Activated naive CD8-positive, alpha-beta T cell (primary cell): ENCODE results near the gene CLCN4.

ENCODE experiments used
- H3K27ac Mint-ChIP-seq: one replicate; pipeline ENCODE4 v1.8.0; 2021; ENCODE audit warnings: mixed read lengths
- H3K27me3 Mint-ChIP-seq: one replicate; pipeline ENCODE4 v1.8.0; 2021; ENCODE audit warnings: mixed read lengths
- H3K36me3 Mint-ChIP-seq: one replicate; pipeline ENCODE4 v1.8.0; 2021; ENCODE audit warnings: mixed read lengths
- H3K4me1 Mint-ChIP-seq: one replicate; pipeline ENCODE4 v1.8.0; 2021; ENCODE audit warnings: low read depth, mixed read lengths
- H3K4me3 Mint-ChIP-seq: one replicate; pipeline ENCODE4 v1.8.0; 2021; ENCODE audit warnings: mild to moderate bottlenecking, mixed read lengths
- H3K9me3 Mint-ChIP-seq: one replicate; pipeline ENCODE4 v1.8.0; 2021; ENCODE audit warnings: low read depth, mixed read lengths

The CLCN4 gene

GRCh38 chrX:10245886-10246285, 89.1 kb downstream of the CLCN4 start:
- Mint-ChIP-seq H3K4me3 (no peak overlapping the region), H3K27ac (no peak overlapping the region), H3K27me3 (no peaks in the 10 kb centered on the region), H3K4me1 (no peaks in the 10 kb centered on the region), H3K9me3 (no peaks in the 10 kb centered on the region), H3K36me3 (no peaks in the 10 kb centered on the region)

GRCh38 chrX:10246297-10246696, 89.5 kb downstream of the CLCN4 start:
- Mint-ChIP-seq H3K9me3 (no peaks in the 10 kb centered on the region), H3K36me3 (no peaks in the 10 kb centered on the region), H3K4me3 (no peak overlapping the region), H3K4me1 (no peaks in the 10 kb centered on the region), H3K27ac (no peak overlapping the region), H3K27me3 (no peaks in the 10 kb centered on the region)

- Mint-ChIP-seq H3K27me3 (no peaks in the 10 kb centered on the region), H3K9me3 (no peaks in the 10 kb centered on the region), H3K4me1 (no peaks in the 10 kb centered on the region), H3K4me3 (no peak overlapping the region), H3K36me3 (no peaks in the 10 kb centered on the region), H3K27ac (no peak overlapping the region)
Observed at GRCh38 chrX:10246846-10247245, 90.1 kb downstream of the CLCN4 start.

- Mint-ChIP-seq H3K36me3 (no peaks in the 10 kb centered on the region), H3K9me3 (no peaks in the 10 kb centered on the region), H3K27ac (no peak overlapping the region), H3K4me3 (no peak overlapping the region), H3K4me1 (no peaks in the 10 kb centered on the region), H3K27me3 (no peaks in the 10 kb centered on the region)
Observed at GRCh38 chrX:10254739-10255138, 98.0 kb downstream of the CLCN4 start.

- Mint-ChIP-seq H3K4me1 (no peaks in the 10 kb centered on the region), H3K27me3 (no peaks in the 10 kb centered on the region), H3K36me3 (no peaks in the 10 kb centered on the region), H3K27ac (no peak overlapping the region), H3K4me3 (no peak overlapping the region), H3K9me3 (no peaks in the 10 kb centered on the region)
Observed at GRCh38 chrX:10259716-10260115, 102.9 kb downstream of the CLCN4 start.

- no peaks in the 10 kb centered on the region for H3K4me1 Mint-ChIP-seq
- H3K27ac Mint-ChIP-seq, result no peak overlapping the region
- no peaks in the 10 kb centered on the region for H3K9me3 Mint-ChIP-seq
- H3K36me3 Mint-ChIP-seq, result no peaks in the 10 kb centered on the region
- no peaks in the 10 kb centered on the region for H3K27me3 Mint-ChIP-seq
- H3K4me3 Mint-ChIP-seq, result no peak overlapping the region
Observed at GRCh38 chrX:10265775-10266174, 109.0 kb downstream of the CLCN4 start.

- Mint-ChIP-seq H3K4me1 (no peaks in the 10 kb centered on the region), H3K9me3 (no peaks in the 10 kb centered on the region), H3K4me3 (no peak overlapping the region), H3K36me3 (no peaks in the 10 kb centered on the region), H3K27ac (no peak overlapping the region), H3K27me3 (no peaks in the 10 kb centered on the region)
Observed at GRCh38 chrX:10278716-10279115, 121.9 kb downstream of the CLCN4 start.

GRCh38 chrX:10280071-10280470, 123.3 kb downstream of the CLCN4 start:
- Mint-ChIP-seq H3K27ac (no peak overlapping the region), H3K9me3 (no peaks in the 10 kb centered on the region), H3K27me3 (no peaks in the 10 kb centered on the region), H3K4me1 (no peaks in the 10 kb centered on the region), H3K4me3 (no peak overlapping the region), H3K36me3 (no peaks in the 10 kb centered on the region)

GRCh38 chrX:10282490-10282889, 125.7 kb downstream of the CLCN4 start:
- H3K27ac Mint-ChIP-seq, result no peak overlapping the region
- H3K9me3 Mint-ChIP-seq, result no peaks in the 10 kb centered on the region
- no peaks in the 10 kb centered on the region for H3K36me3 Mint-ChIP-seq
- no peaks in the 10 kb centered on the region for H3K4me1 Mint-ChIP-seq
- no peaks in the 10 kb centered on the region for H3K27me3 Mint-ChIP-seq
- H3K4me3 Mint-ChIP-seq, result no peak overlapping the region

GRCh38 chrX:10286195-10286594, 129.4 kb downstream of the CLCN4 start:
- Mint-ChIP-seq H3K36me3 (no peaks in the 10 kb centered on the region), H3K4me3 (no peak overlapping the region), H3K27me3 (peaks cover 2% of the 10 kb centered on the region), H3K27ac (no peak overlapping the region), H3K4me1 (no peaks in the 10 kb centered on the region), H3K9me3 (no peaks in the 10 kb centered on the region)
